ENCODE data around the gene DPH5.

The DPH5 gene

GRCh38 chr1:101025283-101025656 is 314 bp downstream of the DPH5 start:
- TF ChIP-seq CTCF (IDR thresholded peaks at IDR 0.05; ENCODE audit: low read depth, low read length, missing control alignments), result no peak
- DNase-seq (ENCODE audit: extremely low read depth, low read depth), result no peak
- H3K4me3 ChIP-seq (replicated peaks; ENCODE audit: low read depth, low read length), result peak overlapping the region; percentile 87

- no peak for DNase-seq (ENCODE audit: extremely low read depth, low read depth)
- TF ChIP-seq CTCF (IDR thresholded peaks at IDR 0.05; ENCODE audit: low read depth, low read length, missing control alignments), result no peak
- no peak overlapping the region for H3K4me3 ChIP-seq (replicated peaks; ENCODE audit: low read depth, low read length)
Observed at GRCh38 chr1:101022294-101022693, 3.3 kb downstream of the DPH5 start.

GRCh38 chr1:101017448-101017847 is 8.1 kb downstream of the DPH5 start:
- no peak overlapping the region for H3K4me3 ChIP-seq (replicated peaks; ENCODE audit: low read depth, low read length)
- no peak for TF ChIP-seq CTCF (IDR thresholded peaks at IDR 0.05; ENCODE audit: low read depth, low read length, missing control alignments)
- no peak for DNase-seq (ENCODE audit: extremely low read depth, low read depth)

GRCh38 chr1:101013776-101014175 is 11.8 kb downstream of the DPH5 start:
- H3K4me3 ChIP-seq (replicated peaks; ENCODE audit: low read depth, low read length), result no peak overlapping the region
- no peak for TF ChIP-seq CTCF (IDR thresholded peaks at IDR 0.05; ENCODE audit: low read depth, low read length, missing control alignments)
- DNase-seq (ENCODE audit: extremely low read depth, low read depth), result no peak

GRCh38 chr1:101008229-101008834 is 17.3 kb downstream of the DPH5 start:
- no peak for TF ChIP-seq CTCF (IDR thresholded peaks at IDR 0.05; ENCODE audit: low read depth, low read length, missing control alignments)
- DNase-seq (ENCODE audit: extremely low read depth, low read depth), result no peak
- H3K4me3 ChIP-seq (replicated peaks; ENCODE audit: low read depth, low read length), result no peak overlapping the region

GRCh38 chr1:101006553-101006952 is 19.0 kb downstream of the DPH5 start:
- no peak for TF ChIP-seq CTCF (IDR thresholded peaks at IDR 0.05; ENCODE audit: low read depth, low read length, missing control alignments)
- H3K4me3 ChIP-seq (replicated peaks; ENCODE audit: low read depth, low read length), result no peak overlapping the region
- no peak for DNase-seq (ENCODE audit: extremely low read depth, low read depth)

GRCh38 chr1:101005871-101006270 is 19.7 kb downstream of the DPH5 start:
- no peak for DNase-seq (ENCODE audit: extremely low read depth, low read depth)
- no peak for TF ChIP-seq CTCF (IDR thresholded peaks at IDR 0.05; ENCODE audit: low read depth, low read length, missing control alignments)
- no peak overlapping the region for H3K4me3 ChIP-seq (replicated peaks; ENCODE audit: low read depth, low read length)
